ENCODE data around the gene LAPTM5.
A peak's percentile ranks its signal among the peaks of the same experiment; 100 is the strongest.

The LAPTM5 gene

DNA sequence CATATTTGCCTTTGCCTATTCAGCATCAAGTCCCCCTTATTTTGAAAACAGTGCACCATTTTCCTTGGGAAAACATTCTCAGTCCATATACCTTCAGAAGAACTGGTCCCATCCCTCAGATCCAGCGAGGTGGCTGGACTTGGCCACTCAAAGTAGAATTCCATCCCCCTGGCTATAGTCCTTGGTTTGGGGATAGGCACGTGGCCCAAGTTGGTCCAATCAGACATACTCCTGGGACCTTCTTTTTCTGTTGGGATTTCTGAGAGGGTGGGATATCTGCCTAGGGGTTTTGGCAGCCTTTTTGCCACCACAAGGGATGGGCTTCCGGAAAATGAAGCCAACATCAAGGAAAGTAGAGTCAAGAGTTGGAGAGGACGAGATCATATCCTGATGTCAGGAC, 23.5 kb downstream of the LAPTM5 start:
- DNase-seq (ENCODE audit: insufficient read length, low spot score) (no peak), FAIRE-seq (no peak)

DNA sequence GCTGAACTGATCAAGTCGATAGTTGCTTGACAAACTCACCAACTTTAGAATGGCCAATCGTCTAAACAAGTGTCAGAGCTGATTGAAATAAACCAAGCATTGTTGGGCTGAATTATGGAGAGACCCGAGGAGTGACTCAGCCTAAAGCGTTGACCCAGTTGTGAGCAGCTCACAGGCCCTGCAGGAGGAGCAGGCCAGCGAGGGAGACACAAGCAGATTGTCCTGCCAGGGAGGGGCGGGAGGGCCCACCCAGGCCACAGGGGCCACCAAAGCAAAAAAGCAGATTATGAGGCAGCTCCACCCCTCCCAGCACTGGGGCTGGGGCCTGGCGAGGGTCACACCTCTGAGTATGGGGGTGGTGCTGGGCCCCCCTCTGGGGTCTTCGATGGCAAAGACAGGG, 24.1 kb downstream of the LAPTM5 start:
- FAIRE-seq (no peak), DNase-seq (ENCODE audit: insufficient read length, low spot score) (no peak)

GRCh38 chr1:30732277-30732996, 25.1 kb downstream of the LAPTM5 start:
- FAIRE-seq: peak; percentile 23

GRCh38 chr1:30731806-30732276, 25.7 kb downstream of the LAPTM5 start:
- DNase-seq (ENCODE audit: insufficient read length, low spot score) (no peak), FAIRE-seq (no peak)

More at GRCh38 chr1:30732277-30732996, 25.1 kb downstream of the LAPTM5 start:
- DNase-seq (ENCODE audit: insufficient read length, low spot score): peak; percentile 34

- FAIRE-seq: no peak
- no peak for DNase-seq (ENCODE audit: insufficient read length, low spot score)
Measured at GRCh38 chr1:30731109-30731805, 26.3 kb downstream of the LAPTM5 start.

GRCh38 chr1:30730346-30731108, 27.0 kb downstream of the LAPTM5 start:
- no peak for FAIRE-seq
- DNase-seq (ENCODE audit: insufficient read length, low spot score): no peak

DNA sequence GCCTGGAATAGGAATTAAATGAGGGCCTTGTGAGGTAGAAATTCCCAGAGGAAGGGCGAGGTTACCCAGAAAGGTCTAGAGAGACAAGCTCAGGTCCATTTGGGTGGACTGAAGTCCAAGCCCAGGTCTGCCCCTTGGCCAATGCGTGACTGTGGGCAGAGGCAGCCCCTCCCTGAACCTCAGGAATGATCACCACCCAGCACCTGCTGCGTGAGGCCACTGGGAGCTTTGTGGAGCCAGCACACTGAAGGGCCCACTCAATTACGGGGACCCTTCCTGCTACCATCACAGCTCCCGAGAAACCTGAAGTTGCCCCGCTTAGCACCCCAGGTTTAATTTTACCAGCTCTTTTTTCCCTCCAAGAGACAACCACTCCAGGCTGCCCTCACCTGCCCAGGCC, 27.7 kb downstream of the LAPTM5 start:
- FAIRE-seq (no peak), DNase-seq (ENCODE audit: insufficient read length, low spot score) (no peak)

DNA sequence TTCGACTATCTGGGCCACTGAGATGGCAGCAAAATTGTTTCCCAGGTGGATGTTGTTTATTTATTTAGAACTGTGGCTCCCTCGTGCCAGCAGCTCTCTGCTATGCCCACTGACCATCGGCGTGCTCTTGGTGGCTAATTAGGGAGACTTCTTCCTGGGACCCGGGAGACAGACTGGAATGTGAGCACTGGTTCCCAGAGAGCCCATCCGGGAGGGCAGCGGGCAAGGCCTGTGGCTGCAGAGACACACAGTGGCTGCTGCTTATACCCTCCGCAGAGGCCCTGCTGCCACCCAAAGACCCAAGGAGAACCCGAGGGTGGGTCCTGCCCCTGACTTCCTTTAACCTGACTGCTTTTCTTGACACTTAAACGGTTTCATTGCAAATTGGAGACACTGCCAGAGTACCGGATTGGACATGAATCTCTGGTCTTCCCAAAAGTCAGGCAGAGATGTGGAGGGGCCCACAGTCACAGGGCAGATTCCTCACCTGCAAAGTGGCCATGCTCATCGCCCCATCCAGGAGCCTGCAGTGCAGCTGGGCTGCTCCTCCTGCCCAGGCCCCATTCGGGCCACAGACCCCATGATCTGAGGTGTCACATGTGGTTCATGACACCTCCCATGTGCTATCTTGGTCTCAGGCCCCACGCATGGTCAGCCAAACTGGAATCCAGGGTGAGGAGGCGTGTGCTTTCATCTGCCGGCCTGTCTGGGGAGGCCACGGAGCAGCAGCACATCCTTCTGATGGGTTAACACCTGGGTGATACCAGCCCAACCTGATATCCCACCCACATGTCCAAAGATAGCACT, 28.5 kb downstream of the LAPTM5 start:
- DNase-seq (ENCODE audit: insufficient read length, low spot score): no peak
- no peak for FAIRE-seq

DNA sequence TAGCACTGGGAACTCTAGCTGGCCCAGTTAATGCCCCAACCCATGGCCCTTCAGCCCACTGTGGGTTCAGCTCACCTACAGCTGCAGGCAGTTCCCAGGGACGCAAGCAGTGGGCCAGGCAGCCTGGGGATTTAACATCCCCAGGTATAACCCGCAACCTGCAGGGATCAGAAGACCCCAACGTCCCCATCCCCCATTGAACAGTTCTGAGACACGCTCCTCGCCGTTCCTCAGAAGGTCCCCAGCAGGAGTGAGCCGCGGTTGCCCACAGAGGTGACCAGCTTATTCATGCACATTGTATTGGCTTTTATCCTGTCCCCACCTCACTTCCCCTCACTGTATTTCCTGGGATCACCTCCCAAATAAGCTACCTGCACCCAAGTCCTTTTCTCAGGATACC, 29.2 kb downstream of the LAPTM5 start:
- DNase-seq (ENCODE audit: insufficient read length, low spot score): no peak
- no peak for FAIRE-seq

GRCh38 chr1:30727824-30728223, 29.8 kb downstream of the LAPTM5 start:
- FAIRE-seq (no peak), DNase-seq (ENCODE audit: insufficient read length, low spot score) (no peak)

GRCh38 chr1:30726773-30727684, 30.5 kb downstream of the LAPTM5 start:
- FAIRE-seq (no peak), DNase-seq (ENCODE audit: insufficient read length, low spot score) (no peak)

GRCh38 chr1:30726236-30726635, 31.3 kb downstream of the LAPTM5 start:
- no peak for DNase-seq (ENCODE audit: insufficient read length, low spot score)
- FAIRE-seq: no peak

GRCh38 chr1:30725450-30726095, 32.0 kb downstream of the LAPTM5 start:
- DNase-seq (ENCODE audit: insufficient read length, low spot score): no peak
- no peak for FAIRE-seq

DNA sequence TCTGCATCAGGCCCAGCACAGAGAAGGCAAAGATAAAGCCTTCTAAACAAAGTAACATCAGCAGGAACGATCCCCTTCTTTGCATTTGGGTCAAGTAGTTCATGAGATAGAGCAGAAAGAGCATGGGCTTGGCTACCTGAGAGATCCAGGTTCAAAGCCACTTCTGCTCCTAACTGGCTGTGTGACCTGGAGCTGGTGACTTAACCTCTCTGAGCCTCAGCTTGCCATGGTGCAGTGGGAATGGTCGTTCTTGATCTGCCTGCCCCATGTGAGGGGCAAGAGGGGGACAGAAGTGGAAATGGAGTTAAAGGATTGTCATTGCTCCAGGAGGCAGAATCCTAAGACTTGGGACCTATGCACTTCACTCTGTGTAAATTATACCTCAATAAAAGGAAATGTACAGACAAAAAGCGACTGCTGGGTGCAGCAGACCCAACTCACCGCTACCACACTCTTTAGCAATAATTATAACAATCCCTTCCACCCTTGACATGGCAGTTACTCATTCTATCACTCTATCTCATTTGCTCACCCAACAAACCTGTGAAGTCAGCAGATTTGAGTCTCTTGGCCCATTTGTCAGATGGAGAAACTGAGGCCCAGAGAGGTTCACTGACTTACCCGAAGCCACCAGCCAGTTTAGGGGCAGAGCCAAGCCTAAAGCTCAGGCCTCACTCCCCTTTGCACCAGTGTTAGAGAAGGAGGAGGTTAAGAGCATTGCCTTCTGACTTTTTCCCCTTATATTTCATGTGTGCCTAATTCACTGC, 32.7 kb downstream of the LAPTM5 start:
- DNase-seq (ENCODE audit: insufficient read length, low spot score) (no peak), FAIRE-seq (no peak)

GRCh38 chr1:30724175-30724574, 33.4 kb downstream of the LAPTM5 start:
- DNase-seq (ENCODE audit: insufficient read length, low spot score) (no peak), FAIRE-seq (no peak)

DNA sequence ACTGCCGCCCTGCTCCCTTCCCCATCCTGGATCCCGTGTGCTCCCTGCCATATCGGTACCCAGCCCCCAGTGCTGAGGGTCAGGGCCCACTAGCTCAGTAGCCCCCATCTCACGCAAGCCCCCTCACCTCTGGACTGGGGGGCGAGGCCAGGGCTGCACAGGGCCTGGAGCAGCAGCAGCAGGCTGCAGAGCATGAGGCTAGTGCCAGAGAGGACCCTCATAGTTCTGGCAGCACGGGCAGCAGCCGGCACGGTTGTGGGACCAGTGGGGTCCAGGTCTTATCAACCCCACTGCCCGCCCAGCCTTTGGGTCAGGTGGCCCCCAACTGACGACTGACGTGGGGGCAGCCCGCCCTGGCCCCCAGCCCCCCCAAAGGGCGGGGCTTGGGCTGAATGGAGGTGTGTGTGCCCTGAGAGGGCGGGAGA, 34.2 kb downstream of the LAPTM5 start, which contains the start of gene MATN1:
TSS of gene MATN1 (minus strand) at position 255 of the 425 bp plus-strand sequence. CDS start at position 221, 34 bp downstream.
- FAIRE-seq (no peak), DNase-seq (ENCODE audit: insufficient read length, low spot score) (no peak)

DNA sequence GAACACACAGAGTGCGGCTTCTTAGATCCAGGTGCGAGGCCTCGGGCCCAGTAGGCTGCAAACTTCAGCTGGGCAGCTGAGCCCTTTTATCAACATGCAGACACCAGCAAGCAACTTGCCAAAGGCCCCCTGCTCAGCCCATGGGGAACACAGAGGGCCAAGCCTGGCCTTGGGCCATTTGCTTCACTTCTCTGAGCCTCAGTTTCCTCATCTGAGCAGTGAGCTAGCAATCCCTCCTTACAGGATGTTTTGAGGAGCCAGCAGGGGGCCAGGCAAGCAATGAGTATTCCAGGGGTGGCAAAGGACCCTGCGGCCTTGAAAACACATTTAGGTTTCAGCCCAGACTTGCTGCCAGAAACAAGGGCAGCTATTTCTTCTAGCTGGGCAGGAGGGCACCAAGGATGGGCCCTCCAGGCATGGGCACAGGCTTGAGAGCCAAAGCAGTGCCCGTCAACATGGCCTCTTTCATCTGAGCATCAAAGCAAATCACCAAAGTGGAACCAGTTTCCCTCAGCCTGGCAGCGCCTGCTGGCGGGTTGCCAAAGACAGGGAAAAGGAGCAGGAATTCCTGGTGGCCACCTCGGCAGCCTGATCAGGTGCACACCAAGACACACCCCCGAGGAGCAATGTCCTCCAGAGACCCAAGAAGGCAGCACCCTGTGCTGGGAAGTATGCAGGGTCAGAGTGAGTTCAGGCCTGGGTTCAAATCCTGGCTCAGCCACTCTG, 35.6 kb downstream of the LAPTM5 start:
- FAIRE-seq (no peak), DNase-seq (ENCODE audit: insufficient read length, low spot score) (no peak)

Measured in HTR-8/SVneo (cell line).